Measurements from ENCODE around the gene SLC27A3.

- TF ChIP-seq CTCF (IDR thresholded peaks at IDR 0.05) (no peak), POLR2A (IDR thresholded peaks at IDR 0.05) (no peak)
These were observed 23.2 kb downstream of the SLC27A3 start for GRCh38 chr1:153798468-153798780.

Data from heart left ventricle (tissue), 13 donors.